HepG2 (cell line): ENCODE data around the gene COG1. TPM values are rescaled to one million over a fixed set of nuclear protein-coding genes. Genes with fewer than 3 reads are reported as not detected.
A peak's percentile ranks its signal among the peaks of the same experiment; 100 is the strongest.

Experiments
- ATF1 ChIP-seq: IDR thresholded peaks from 2 replicates; pipeline ENCODE4 v1.6.1; 2016; ENCODE audit warnings: mild to moderate bottlenecking, control low read depth
- CENPBD1 ChIP-seq: sonication (generic); formaldehyde crosslinking; IDR thresholded peaks from 2 replicates; pipeline ENCODE4 v1.8.0; 2022; ENCODE audit warnings: missing genetic modification reagents, low read depth, mild to moderate bottlenecking, borderline replicate concordance
- CHD4 ChIP-seq: fragments of 200-600 bp; sonication (generic); IDR thresholded peaks from 2 replicates; pipeline ENCODE4 v1.7.0; 2017; ENCODE audit warnings: mild to moderate bottlenecking, low read length, borderline replicate concordance
- GABPB1 ChIP-seq: IDR thresholded peaks from 2 replicates; pipeline ENCODE4 v1.6.1; 2016; ENCODE audit warnings: mild to moderate bottlenecking, missing genetic modification reagents, moderate library complexity, missing compliant biosample characterization
- GFI1 ChIP-seq: sonication (generic); formaldehyde crosslinking; IDR thresholded peaks from 2 replicates; pipeline ENCODE4 v1.5.0; 2020; ENCODE audit warnings: missing genetic modification reagents, mild to moderate bottlenecking, borderline replicate concordance
- GTF2F1 ChIP-seq: fragments of 150-350 bp; IDR thresholded peaks from 2 replicates; pipeline ENCODE4 v1.6.1; 2014; ENCODE audit warnings: low read length
- HNF1B ChIP-seq: sonication (generic); formaldehyde crosslinking; IDR thresholded peaks from 2 replicates; pipeline ENCODE4 v1.5.1; 2020; ENCODE audit warnings: mild to moderate bottlenecking, moderate library complexity, missing genetic modification reagents
- HNF4A ChIP-seq: sonication (generic); formaldehyde crosslinking; IDR thresholded peaks from 2 replicates; pipeline ENCODE4 v1.4.0; 2020; ENCODE audit warnings: missing genetic modification reagents
- MAFF ChIP-seq: IDR thresholded peaks from 2 replicates; pipeline ENCODE4 v1.6.1; 2011; ENCODE audit warnings: low read depth, low read length, improper control_type of control experiment
- MIXL1 ChIP-seq: IDR thresholded peaks from 2 replicates; pipeline ENCODE4 v1.6.1; 2016
- RARG ChIP-seq: sonication (generic); formaldehyde crosslinking; IDR thresholded peaks from 2 replicates; pipeline ENCODE4 v1.4.0; 2020; ENCODE audit warnings: low read depth, mild to moderate bottlenecking, missing genetic modification reagents
- ZFP62 ChIP-seq: sonication (generic); formaldehyde crosslinking; IDR thresholded peaks from 2 replicates; pipeline ENCODE4 v1.4.0; 2020; ENCODE audit warnings: missing genetic modification reagents
- ZNF460 ChIP-seq: sonication (generic); formaldehyde crosslinking; IDR thresholded peaks from 2 replicates; pipeline ENCODE4 v1.5.1; 2020; ENCODE audit warnings: missing genetic modification reagents, mild to moderate bottlenecking, borderline replicate concordance
- ZNF580 ChIP-seq: IDR thresholded peaks from 2 replicates; pipeline ENCODE4 v1.6.1; 2016; ENCODE audit warnings: low read depth, borderline replicate concordance
- ZNF609 ChIP-seq: sonication (generic); formaldehyde crosslinking; IDR thresholded peaks from 2 replicates; pipeline ENCODE4 v1.4.0; 2020; ENCODE audit warnings: mild to moderate bottlenecking, missing genetic modification reagents, borderline replicate concordance
- ZNF816 ChIP-seq: sonication (generic); formaldehyde crosslinking; IDR thresholded peaks from 2 replicates; pipeline ENCODE4 v1.8.0; 2022; ENCODE audit warnings: missing genetic modification reagents, mild to moderate bottlenecking, borderline replicate concordance
- ZXDC ChIP-seq: sonication (generic); formaldehyde crosslinking; IDR thresholded peaks from 2 replicates; pipeline ENCODE4 v1.5.0; 2020; ENCODE audit warnings: mild to moderate bottlenecking, missing genetic modification reagents
- polyA plus RNA-seq, 8 experiments: library from polyadenylated mRNA; depleted of rRNA in 3 of 8; stranded (reverse) in 7 of 8; unstranded in 1 of 8; fragments of >200 nt; fragmentation: Illumina TruSeq in 4 of 8; extraction: Trizol in 4 of 8; gene quantifications; 2 replicates each; pipeline versions ENCODE4 v1.2.1 to v1.2.3, GENCODE V29; 2011 to 2016; ENCODE audit warnings: low read depth in 4 of 8, missing spikeins in 1 of 8, mixed read lengths in 1 of 8; ENCODE audit not compliant: insufficient read depth in 1 of 8
- total RNA-seq, 5 experiments: library from RNA; depleted of rRNA; stranded (reverse); fragments of >200 nt; fragmentation: Illumina TruSeq; extraction: Trizol; gene quantifications; 2 replicates each; pipeline ENCODE4 v1.2.3, GENCODE V29; 2016; ENCODE audit warnings: low read depth in 1 of 5

The COG1 gene
- total and polyA plus RNA-seq, 2 of the 13 experiments (the other 11 are each of a cell fraction or from before 2014, with no cell fraction given), result 36.6 to 39.7 TPM

GRCh38 chr17:73232587-73233373, 39.9 kb downstream of the COG1 start (continued):
- TF ChIP-seq GTF2F1 (0 out of 2 replicates have a peak, but pooled peaks have one; percentile 6), CENPBD1 (no peak; the same call in 1 of the 2 replicates), MAFF (no peak), ZNF816 (CRISPR knock-in tag) (no peak; the same call in 1 of the 2 replicates), ZNF460 (CRISPR knock-in tag) (no peak), HNF1B (CRISPR knock-in tag) (no peak), ZNF580 (CRISPR knock-in tag) (no peak), GABPB1 (no peak; the same call in 1 of the 2 replicates), CHD4 (peak; percentile 74; the same call in 1 of the 2 replicates), RARG (CRISPR knock-in tag) (no peak), ZFP62 (CRISPR knock-in tag) (no peak), MIXL1 (CRISPR knock-in tag) (no peak), ZNF609 (CRISPR knock-in tag) (no peak), ATF1 (CRISPR knock-in tag) (no peak), GFI1 (no peak), HNF4A (CRISPR knock-in tag) (no peak), ZXDC (CRISPR knock-in tag) (no peak)
